ENCODE measurements around the gene TREML2.
"Not testable (repeated sequence)": the region's sequence is repeated elsewhere in the genome, so short reads cannot be mapped to it uniquely, and the experiment has no call there.

TREML2 gene

GRCh38 chr6:41200901-41201763, at the start of gene TREML2:
Gene TREML2, minus strand, starts transcription at chr6:41201149. Its CDS starts 141 bp downstream, at chr6:41201008.
- DNase-seq (ENCODE audit: low read depth in 3 of 3, low spot score in 1 of 3): no peak

- no peak for DNase-seq (ENCODE audit: low read depth in 3 of 3, low spot score in 1 of 3)
These were observed 47.1 kb upstream of the TREML2 start for GRCh38 chr6:41247882-41248705.

GRCh38 chr6:41247288-41247865, 46.4 kb upstream of the TREML2 start:
- no peak for DNase-seq (ENCODE audit: low read depth in 3 of 3, low spot score in 1 of 3)

GRCh38 chr6:41246529-41246928, 45.6 kb upstream of the TREML2 start:
- DNase-seq (ENCODE audit: low read depth in 3 of 3, low spot score in 1 of 3): not testable (repeated sequence)

- DNase-seq (ENCODE audit: low read depth in 3 of 3, low spot score in 1 of 3): no peak
These were observed 38.7 kb upstream of the TREML2 start for GRCh38 chr6:41239467-41240159.

GRCh38 chr6:41237128-41237527, 36.2 kb upstream of the TREML2 start:
- DNase-seq (ENCODE audit: low read depth in 3 of 3, low spot score in 1 of 3): no peak

GRCh38 chr6:41236276-41236675, 35.3 kb upstream of the TREML2 start:
- DNase-seq (ENCODE audit: low read depth in 3 of 3, low spot score in 1 of 3): no peak

- DNase-seq (ENCODE audit: low read depth in 3 of 3, low spot score in 1 of 3): no peak
These were observed 31.7 kb upstream of the TREML2 start for GRCh38 chr6:41232667-41233066.

- no peak for DNase-seq (ENCODE audit: low read depth in 3 of 3, low spot score in 1 of 3)
These were observed 30.3 kb upstream of the TREML2 start for GRCh38 chr6:41231246-41231645.

GRCh38 chr6:41229721-41230120, 28.8 kb upstream of the TREML2 start:
- no peak for DNase-seq (ENCODE audit: low read depth in 3 of 3, low spot score in 1 of 3)

GRCh38 chr6:41228616-41229015, 27.7 kb upstream of the TREML2 start:
- DNase-seq (ENCODE audit: low read depth in 3 of 3, low spot score in 1 of 3): no peak

GRCh38 chr6:41228096-41228495, 27.1 kb upstream of the TREML2 start, which contains the start of gene TREML4:
Gene TREML4, plus strand, starts transcription at chr6:41228349. Its CDS starts 79 bp downstream, at chr6:41228428.
- DNase-seq (ENCODE audit: low read depth in 3 of 3, low spot score in 1 of 3): no peak

GRCh38 chr6:41226752-41227151, 25.8 kb upstream of the TREML2 start:
- no peak for DNase-seq (ENCODE audit: low read depth in 3 of 3, low spot score in 1 of 3)

- no peak for DNase-seq (ENCODE audit: low read depth in 3 of 3, low spot score in 1 of 3)
These were observed 23.9 kb upstream of the TREML2 start for GRCh38 chr6:41224800-41225199.

- no peak for DNase-seq (ENCODE audit: low read depth in 3 of 3, low spot score in 1 of 3)
These were observed 21.6 kb upstream of the TREML2 start for GRCh38 chr6:41222513-41222912.

GRCh38 chr6:41222045-41222444, 21.1 kb upstream of the TREML2 start:
- no peak for DNase-seq (ENCODE audit: low read depth in 3 of 3, low spot score in 1 of 3)

GRCh38 chr6:41216616-41217015, 15.7 kb upstream of the TREML2 start:
- no peak for DNase-seq (ENCODE audit: low read depth in 3 of 3, low spot score in 1 of 3)

GRCh38 chr6:41215777-41216176, 14.8 kb upstream of the TREML2 start:
- DNase-seq (ENCODE audit: low read depth in 3 of 3, low spot score in 1 of 3): no peak

GRCh38 chr6:41214559-41215238, 13.8 kb upstream of the TREML2 start:
- no peak for DNase-seq (ENCODE audit: low read depth in 3 of 3, low spot score in 1 of 3)

GRCh38 chr6:41209547-41210320, 8.8 kb upstream of the TREML2 start:
- DNase-seq (ENCODE audit: low read depth in 3 of 3, low spot score in 1 of 3): no peak

All from stimulated activated CD4-positive, alpha-beta T cell treated with anti-CD3 and anti-CD28 coated beads, TNF-alpha, amount 100 ng/mL, for 1 hour (primary cell).